Esophagus squamous epithelium (tissue), 5 donors: ENCODE results near the gene AOC2. TPM values are rescaled to one million over a fixed set of nuclear protein-coding genes. Genes with fewer than 3 reads are reported as not detected.
A peak's percentile ranks its signal among the peaks of the same experiment; 100 is the strongest.

ENCODE experiments used
- DNase-seq: peaks from one replicate; lab custom pipeline; 2025; lab: John Stamatoyannopoulos, UW
- H3K27ac ChIP-seq, 4 donors: fragments of 200-600 bp; sonication (generic); one replicate each; pipeline ENCODE4 v1.5.1; 2016 to 2019; ENCODE audit warnings: mild to moderate bottlenecking in 1 of 4
- H3K27me3 ChIP-seq, 4 donors: fragments of 200-600 bp; sonication (generic); 1 replicate in 3 of 4; 2 replicates in 1 of 4; pipeline versions ENCODE4 v1.5.1 to v1.6.0; 2017 to 2021; ENCODE audit warnings: antibody characterized with exemption in 1 of 4
- H3K36me3 ChIP-seq, 3 donors: fragments of 200-600 bp; sonication (generic); one replicate each; pipeline ENCODE4 v1.5.1; 2016 to 2019
- H3K4me1 ChIP-seq, 3 donors: fragments of 200-600 bp; sonication (generic); one replicate each; pipeline ENCODE4 v1.5.1; 2017 to 2019
- H3K4me3 ChIP-seq, 4 donors: fragments of 200-600 bp; sonication (generic); 1 replicate in 3 of 4; 2 replicates in 1 of 4; pipeline ENCODE4 v1.5.1; 2016 to 2019; ENCODE audit warnings: mild to moderate bottlenecking in 2 of 4, moderate library complexity in 1 of 4
- H3K9me3 ChIP-seq, 3 donors: fragments of 200-600 bp; sonication (generic); one replicate each; pipeline ENCODE4 v1.5.1; 2016 to 2019
- CTCF ChIP-seq, 6 experiments: fragments of 450-650 bp in 4 of 6; fragments of 200-600 bp in 2 of 6; sonication (generic) in 2 of 6; IDR thresholded peaks; one replicate each; pipeline ENCODE4 v1.5.1; 2016 to 2019; ENCODE audit warnings: antibody characterized with exemption in 6 of 6, mild to moderate bottlenecking in 4 of 6, moderate library complexity in 4 of 6
- POLR2A ChIP-seq, 4 donors: fragments of 450-650 bp; IDR thresholded peaks; one replicate each; pipeline ENCODE4 v1.6.1; 2017; ENCODE audit warnings: antibody characterized with exemption in 4 of 4, mild to moderate bottlenecking in 4 of 4, moderate library complexity in 3 of 4
- WGBS, 2 donors: methylation state at CpG; one replicate each; pipeline ENCODE4 v1.1.5; 2018; 5-methylcytosine and 5-hydroxymethylcytosine counted together
- intact Hi-C: fragments of 100-400 bp; cut with DNase I; formaldehyde crosslinking; loops from one replicate; pipeline ENCODE4 v1.15.0; 2022
- total RNA-seq, 4 donors: library from RNA; depleted of rRNA; stranded (reverse); fragments of >200 nt; gene quantifications; one replicate each; pipeline ENCODE4 v1.1.0, GENCODE V29; 2016
- donor health status: DM: yes; HTN: yes; CAD: no.

The AOC2 gene
- total RNA-seq, 4 donors from 2014 or later: 0.61 to 2.1 (median 1.2) TPM

DNA sequence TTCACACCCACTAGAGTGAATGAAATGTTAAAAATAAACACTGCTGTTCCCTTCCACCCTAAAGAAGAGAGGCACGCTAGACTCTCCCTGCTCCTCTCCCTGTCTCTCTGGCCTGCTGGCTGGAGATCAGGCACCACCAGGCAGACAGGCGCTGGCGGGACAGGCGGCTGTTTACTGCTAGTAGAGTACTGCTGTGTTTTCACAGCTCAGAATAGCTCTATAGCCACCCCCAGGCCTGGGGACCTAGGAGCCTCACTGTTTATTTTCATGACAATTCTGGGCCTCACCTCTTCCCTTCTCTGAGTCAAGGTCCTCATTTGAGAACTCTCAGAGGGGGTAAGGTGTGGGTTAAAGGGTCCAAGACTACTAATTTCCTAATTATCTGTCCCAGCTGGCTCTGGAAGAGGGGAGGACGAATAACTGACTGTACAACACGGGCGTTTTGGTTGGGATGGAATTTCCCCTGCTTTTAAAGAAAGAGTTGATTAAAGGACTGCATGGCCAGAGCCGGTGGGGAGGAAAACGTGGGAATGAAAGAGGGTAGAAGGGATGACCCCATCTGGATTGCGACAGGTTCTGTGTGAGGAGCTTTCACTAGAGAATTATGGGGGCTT lies 47.3 kb downstream of the AOC2 start:
- TF ChIP-seq CTCF (IDR thresholded peaks at IDR 0.05): no peak
- no peak for TF ChIP-seq POLR2A (IDR thresholded peaks at IDR 0.05)
- Histone ChIP-seq H3K4me3 (no peak overlapping the region), H3K36me3 (no peaks in the 10 kb centered on the region), H3K27ac (peak overlapping the region; percentile 60 to 86 (median 84)), H3K4me1 (peaks cover 4 to 51% (median 42%) of the 10 kb centered on the region in 3 donors), H3K9me3 (no peaks in the 10 kb centered on the region), H3K27me3 (no peaks in the 10 kb centered on the region)
- intact Hi-C loops: no loop called here
- WGBS, 2 donors: 45 to 49% methylated on average over 7 to 10 of the region's 10 CpGs
- no peak for DNase-seq

DNA sequence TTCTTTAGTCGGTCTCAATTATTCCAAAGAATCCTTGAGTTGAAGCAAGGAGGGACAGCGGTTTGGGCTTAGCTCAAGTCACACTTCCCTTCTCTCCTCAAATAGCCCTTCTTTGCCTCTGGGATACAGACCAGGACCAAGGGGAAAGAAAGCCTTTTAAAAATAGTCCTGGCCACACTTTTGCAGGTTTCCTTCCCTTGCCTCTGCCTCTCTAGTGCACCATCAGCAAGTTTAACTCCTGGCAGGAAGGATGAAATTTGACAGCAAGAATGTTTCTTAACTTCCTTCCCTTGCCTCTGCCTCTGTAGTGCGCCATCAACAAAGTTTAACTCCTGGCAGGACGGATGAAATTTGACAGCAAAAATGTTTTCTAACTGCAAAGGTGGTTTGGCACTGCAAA lies 49.0 kb downstream of the AOC2 start:
- Histone ChIP-seq H3K27me3 (no peaks in the 10 kb centered on the region), H3K4me3 (peak overlapping the region in 1 of 4 donors; percentile 2), H3K36me3 (no peaks in the 10 kb centered on the region), H3K9me3 (no peaks in the 10 kb centered on the region), H3K4me1 (peaks cover 4 to 51% (median 42%) of the 10 kb centered on the region in 3 donors), H3K27ac (peak overlapping the region; percentile 8 to 75 (median 40))
- DNase-seq: no peak
- WGBS, 2 donors: 35 to 54% methylated on average over 3 to 4 of the region's 4 CpGs
- TF ChIP-seq CTCF (IDR thresholded peaks at IDR 0.05) (no peak), POLR2A (IDR thresholded peaks at IDR 0.05) (no peak)
- intact Hi-C loops: no loop called here

GRCh38 chr17:42894283-42895184 lies 50.2 kb downstream of the AOC2 start:
- Histone ChIP-seq H3K36me3 (no peaks in the 10 kb centered on the region), H3K4me3 (no peak overlapping the region), H3K9me3 (no peaks in the 10 kb centered on the region), H3K27ac (peak overlapping the region; percentile 4 to 75 (median 40)), H3K27me3 (no peaks in the 10 kb centered on the region), H3K4me1 (peaks cover 4 to 51% (median 42%) of the 10 kb centered on the region in 3 donors)
- intact Hi-C loops: no loop called here
- no peak for DNase-seq
- TF ChIP-seq POLR2A (IDR thresholded peaks at IDR 0.05): no peak
- no peak for TF ChIP-seq CTCF (IDR thresholded peaks at IDR 0.05)
- WGBS, 2 donors: 73 to 83% methylated on average over 10 to 11 of the region's 12 CpGs

DNA sequence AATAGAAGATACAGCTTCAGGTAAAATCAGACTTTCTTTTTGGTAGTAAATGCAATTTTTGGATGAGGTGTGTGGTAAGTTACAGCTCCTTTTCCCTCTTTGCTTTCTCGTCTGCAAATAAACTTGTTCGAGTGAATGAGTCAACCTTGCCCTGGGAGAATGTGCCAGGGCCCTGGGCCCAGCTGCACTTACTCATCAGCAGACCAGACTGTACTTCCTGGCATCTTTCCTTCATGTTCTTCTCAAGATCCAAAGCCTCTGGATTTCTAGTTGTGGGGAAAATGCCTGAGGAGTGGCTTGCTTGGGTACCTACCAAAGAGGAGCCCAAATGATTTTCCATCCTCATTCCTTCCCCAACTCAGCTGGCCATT lies 50.8 kb downstream of the AOC2 start:
- H3K4me1 ChIP-seq: peaks cover 4 to 51% (median 42%) of the 10 kb centered on the region in 3 donors
- WGBS, 2 donors: 4 to 6% methylated on average over 2 of the region's 2 CpGs
- intact Hi-C loops: no loop called here
- peak overlapping the region in 3 of 4 donors; percentile 31 to 50 (median 36) for H3K27ac ChIP-seq
- H3K27me3 ChIP-seq: no peaks in the 10 kb centered on the region
- TF ChIP-seq POLR2A (IDR thresholded peaks at IDR 0.05) (no peak), CTCF (IDR thresholded peaks at IDR 0.05) (no peak)
- no peak overlapping the region for H3K4me3 ChIP-seq
- no peaks in the 10 kb centered on the region for H3K9me3 ChIP-seq
- no peak for DNase-seq
- no peaks in the 10 kb centered on the region for H3K36me3 ChIP-seq
